Measurements from ENCODE around the gene CKMT2.

Gene CKMT2

GRCh38 chr5:81313278-81313677 is 80.2 kb downstream of the CKMT2 start:
- no peak for DNase-seq

- DNase-seq, result no peak
Measured at GRCh38 chr5:81313686-81314085, 80.6 kb downstream of the CKMT2 start.

GRCh38 chr5:81314581-81314980 is 81.5 kb downstream of the CKMT2 start:
- DNase-seq, result no peak

GRCh38 chr5:81315336-81315735 is 82.2 kb downstream of the CKMT2 start:
- no peak for DNase-seq

GRCh38 chr5:81315830-81316229 is 82.7 kb downstream of the CKMT2 start:
- DNase-seq, result no peak

Measured in CD4-positive, alpha-beta T cell treated with Interleukin-4 for 4 hours (primary cell).